SU-DHL-6 (cell line): ENCODE data around the gene PIP5K1B.

Experiments
- H2AFZ ChIP-seq: fragments of 200-600 bp; sonication (generic); 2 replicates; pipeline ENCODE4 v1.6.1; 2014; ENCODE audit warnings: low read depth, mild to moderate bottlenecking, moderate library complexity, mixed read lengths, antibody characterized with exemption, low read length; ENCODE audit not compliant: severe bottlenecking
- H3F3A ChIP-seq: fragments of 200-600 bp; shearing (Covaris generic); 2 replicates; pipeline ENCODE4 v1.6.0; 2016; ENCODE audit warnings: antibody characterized with exemption, mild to moderate bottlenecking; ENCODE audit not compliant: insufficient read depth
- H3K27ac ChIP-seq: fragments of 200-600 bp; sonication (generic); 2 replicates; pipeline ENCODE4 v1.5.1; 2016; ENCODE audit warnings: low read depth, mild to moderate bottlenecking, low read length, moderate library complexity, mixed read lengths
- H3K27me3 ChIP-seq: fragments of 200-600 bp; sonication (generic), shearing (Covaris generic); 2 replicates; pipeline ENCODE4 v1.6.0; 2014; ENCODE audit warnings: mild to moderate bottlenecking, low read length
- H3K36me3 ChIP-seq: fragments of 200-600 bp; sonication (generic); 2 replicates; pipeline ENCODE4 v1.6.1; 2014; ENCODE audit warnings: mild to moderate bottlenecking, low read length, mixed read lengths
- H3K4me2 ChIP-seq: fragments of 300-600, 200-600 bp; shearing (Covaris generic), sonication (generic); 2 replicates; pipeline ENCODE4 v1.6.0; 2014; ENCODE audit warnings: low read length, low read depth, mild to moderate bottlenecking; ENCODE audit not compliant: poor library complexity, severe bottlenecking
- H3K4me3 ChIP-seq: fragments of 200-600 bp; sonication (generic); 2 replicates; pipeline ENCODE4 v1.5.1; 2014; ENCODE audit warnings: antibody characterized with exemption, low read length, mild to moderate bottlenecking, mixed read lengths; ENCODE audit not compliant: insufficient read depth, poor library complexity, severe bottlenecking
- H3K79me2 ChIP-seq: fragments of 200-600 bp; sonication (generic); 2 replicates; pipeline ENCODE4 v1.6.1; 2014; ENCODE audit warnings: mild to moderate bottlenecking, low read length, moderate library complexity; ENCODE audit not compliant: insufficient read depth
- H3K9ac ChIP-seq: fragments of 200-600 bp; sonication (generic); 2 replicates; pipeline ENCODE4 v1.7.0; 2014; ENCODE audit warnings: mild to moderate bottlenecking, low read length
- H3K9me2 ChIP-seq: fragments of 200-600 bp; sonication (generic); replicated peaks from 2 replicates; pipeline ENCODE4 v1.6.1; 2014; ENCODE audit warnings: low read length; ENCODE audit not compliant: insufficient read depth
- H3K9me3 ChIP-seq: fragments of 200-600 bp; sonication (generic); 2 replicates; pipeline ENCODE4 v1.6.1; 2014; ENCODE audit warnings: low read length, mixed read lengths; ENCODE audit not compliant: insufficient read depth
- H4K20me1 ChIP-seq: fragments of 200-600 bp; sonication (generic); 2 replicates; pipeline ENCODE4 v1.6.1; 2014; ENCODE audit warnings: low read depth, mild to moderate bottlenecking, antibody characterized with exemption, low read length, moderate library complexity, mixed read lengths
- CTCF ChIP-seq: fragments of 200-600 bp; sonication (generic); IDR thresholded peaks from one replicate; pipeline ENCODE4 v1.5.1; 2017; ENCODE audit warnings: antibody characterized with exemption, mild to moderate bottlenecking, low read length, moderate library complexity; ENCODE audit not compliant: insufficient read depth, poor library complexity, severe bottlenecking
- EZH2phosphoT487 ChIP-seq: fragments of 200-600 bp; sonication (generic), shearing (Covaris generic); conservative IDR thresholded peaks from 2 replicates; pipeline ENCODE4 v1.6.1; 2018; ENCODE audit warnings: mild to moderate bottlenecking, antibody characterized with exemption, low read length, moderate library complexity, mixed read lengths

The PIP5K1B gene

GRCh38 chr9:68842568-68842967 lies 137.5 kb downstream of the PIP5K1B start:
- Histone ChIP-seq H3K36me3 (no peaks in the 10 kb centered on the region), H3K27ac (no peak overlapping the region), H3K79me2 (no peaks in the 10 kb centered on the region), H4K20me1 (no peaks in the 10 kb centered on the region), H3K9me3 (no peaks in the 10 kb centered on the region), H2AFZ (no peak overlapping the region), H3K4me2 (no peak overlapping the region), H3K9ac (no peak overlapping the region), H3F3A (no peaks in the 10 kb centered on the region), H3K27me3 (no peaks in the 10 kb centered on the region), H3K9me2 (no peaks in the 10 kb centered on the region), H3K4me3 (no peak overlapping the region)
- TF ChIP-seq CTCF (no peak), EZH2phosphoT487 (no peak)

GRCh38 chr9:68843239-68843638 lies 138.2 kb downstream of the PIP5K1B start:
- no peak overlapping the region for H3K27ac ChIP-seq
- H4K20me1 ChIP-seq, result no peaks in the 10 kb centered on the region
- H3K9me2 ChIP-seq, result no peaks in the 10 kb centered on the region
- TF ChIP-seq EZH2phosphoT487 (no peak), CTCF (no peak)
- H3K9ac ChIP-seq, result no peak overlapping the region
- no peaks in the 10 kb centered on the region for H3K36me3 ChIP-seq
- no peak overlapping the region for H2AFZ ChIP-seq
- no peak overlapping the region for H3K4me2 ChIP-seq
- no peaks in the 10 kb centered on the region for H3K9me3 ChIP-seq
- H3F3A ChIP-seq, result no peaks in the 10 kb centered on the region
- no peaks in the 10 kb centered on the region for H3K79me2 ChIP-seq
- H3K4me3 ChIP-seq, result no peak overlapping the region
- no peaks in the 10 kb centered on the region for H3K27me3 ChIP-seq

GRCh38 chr9:68844157-68844556 lies 139.1 kb downstream of the PIP5K1B start:
- Histone ChIP-seq H3F3A (no peaks in the 10 kb centered on the region), H3K4me3 (no peak overlapping the region), H3K9me2 (no peaks in the 10 kb centered on the region), H3K79me2 (no peaks in the 10 kb centered on the region), H3K27me3 (no peaks in the 10 kb centered on the region), H4K20me1 (no peaks in the 10 kb centered on the region), H3K9me3 (no peaks in the 10 kb centered on the region), H3K9ac (no peak overlapping the region), H2AFZ (no peak overlapping the region), H3K36me3 (no peaks in the 10 kb centered on the region), H3K4me2 (no peak overlapping the region), H3K27ac (no peak overlapping the region)
- no peak for TF ChIP-seq EZH2phosphoT487
- TF ChIP-seq CTCF, result no peak
